Measurements from ENCODE around the gene WDR81.

Gene WDR81

DNA sequence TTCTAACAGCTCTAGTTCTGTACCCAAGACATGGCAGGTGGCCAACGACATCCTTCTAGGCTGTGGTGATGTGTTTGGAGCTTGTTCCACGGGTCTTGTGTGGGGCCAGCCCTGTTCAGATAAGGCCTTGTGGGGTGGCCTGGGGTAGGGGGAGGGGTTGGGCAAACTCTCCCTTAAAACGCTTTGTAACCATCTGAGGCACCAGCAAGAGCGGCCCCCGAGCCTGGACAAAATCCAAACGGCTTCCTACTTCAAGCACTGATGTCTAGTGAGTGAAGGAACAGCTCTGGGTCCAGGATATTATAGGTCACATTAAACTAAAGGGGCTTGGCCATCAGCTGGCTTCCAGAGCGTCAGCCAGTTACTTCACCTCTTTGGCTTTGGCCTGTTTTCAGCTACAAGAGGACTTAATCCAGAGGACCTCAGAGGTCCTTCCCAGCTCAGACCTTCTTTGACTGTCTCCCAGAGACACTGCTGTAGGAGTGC lies 49.2 kb downstream of the WDR81 start:
- H3K27me3 ChIP-seq (ENCODE audit: insufficient read depth, poor library complexity, severe bottlenecking), result no peaks in the 10 kb centered on the region
- no peak overlapping the region for H3K4me3 ChIP-seq (replicated peaks; ENCODE audit: insufficient read depth, low read length)
- no peak for TF ChIP-seq GABPA (IDR thresholded peaks at IDR 0.05; ENCODE audit: low read depth)
- no peak for TF ChIP-seq SPI1 (IDR thresholded peaks at IDR 0.05; ENCODE audit: borderline replicate concordance, low read depth)
- no peak for TF ChIP-seq POLR2AphosphoS5 (IDR thresholded peaks at IDR 0.05; ENCODE audit: low read depth)
- TF ChIP-seq, protein P1, sequence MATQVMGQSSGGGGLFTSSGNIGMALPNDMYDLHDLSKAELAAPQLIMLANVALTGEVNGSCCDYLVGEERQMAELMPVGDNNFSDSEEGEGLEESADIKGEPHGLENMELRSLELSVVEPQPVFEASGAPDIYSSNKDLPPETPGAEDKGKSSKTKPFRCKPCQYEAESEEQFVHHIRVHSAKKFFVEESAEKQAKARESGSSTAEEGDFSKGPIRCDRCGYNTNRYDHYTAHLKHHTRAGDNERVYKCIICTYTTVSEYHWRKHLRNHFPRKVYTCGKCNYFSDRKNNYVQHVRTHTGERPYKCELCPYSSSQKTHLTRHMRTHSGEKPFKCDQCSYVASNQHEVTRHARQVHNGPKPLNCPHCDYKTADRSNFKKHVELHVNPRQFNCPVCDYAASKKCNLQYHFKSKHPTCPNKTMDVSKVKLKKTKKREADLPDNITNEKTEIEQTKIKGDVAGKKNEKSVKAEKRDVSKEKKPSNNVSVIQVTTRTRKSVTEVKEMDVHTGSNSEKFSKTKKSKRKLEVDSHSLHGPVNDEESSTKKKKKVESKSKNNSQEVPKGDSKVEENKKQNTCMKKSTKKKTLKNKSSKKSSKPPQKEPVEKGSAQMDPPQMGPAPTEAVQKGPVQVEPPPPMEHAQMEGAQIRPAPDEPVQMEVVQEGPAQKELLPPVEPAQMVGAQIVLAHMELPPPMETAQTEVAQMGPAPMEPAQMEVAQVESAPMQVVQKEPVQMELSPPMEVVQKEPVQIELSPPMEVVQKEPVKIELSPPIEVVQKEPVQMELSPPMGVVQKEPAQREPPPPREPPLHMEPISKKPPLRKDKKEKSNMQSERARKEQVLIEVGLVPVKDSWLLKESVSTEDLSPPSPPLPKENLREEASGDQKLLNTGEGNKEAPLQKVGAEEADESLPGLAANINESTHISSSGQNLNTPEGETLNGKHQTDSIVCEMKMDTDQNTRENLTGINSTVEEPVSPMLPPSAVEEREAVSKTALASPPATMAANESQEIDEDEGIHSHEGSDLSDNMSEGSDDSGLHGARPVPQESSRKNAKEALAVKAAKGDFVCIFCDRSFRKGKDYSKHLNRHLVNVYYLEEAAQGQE (IDR thresholded peaks at IDR 0.05; ENCODE audit: insufficient replicate concordance, low read depth), result no peak
- TF ChIP-seq, protein P2, sequence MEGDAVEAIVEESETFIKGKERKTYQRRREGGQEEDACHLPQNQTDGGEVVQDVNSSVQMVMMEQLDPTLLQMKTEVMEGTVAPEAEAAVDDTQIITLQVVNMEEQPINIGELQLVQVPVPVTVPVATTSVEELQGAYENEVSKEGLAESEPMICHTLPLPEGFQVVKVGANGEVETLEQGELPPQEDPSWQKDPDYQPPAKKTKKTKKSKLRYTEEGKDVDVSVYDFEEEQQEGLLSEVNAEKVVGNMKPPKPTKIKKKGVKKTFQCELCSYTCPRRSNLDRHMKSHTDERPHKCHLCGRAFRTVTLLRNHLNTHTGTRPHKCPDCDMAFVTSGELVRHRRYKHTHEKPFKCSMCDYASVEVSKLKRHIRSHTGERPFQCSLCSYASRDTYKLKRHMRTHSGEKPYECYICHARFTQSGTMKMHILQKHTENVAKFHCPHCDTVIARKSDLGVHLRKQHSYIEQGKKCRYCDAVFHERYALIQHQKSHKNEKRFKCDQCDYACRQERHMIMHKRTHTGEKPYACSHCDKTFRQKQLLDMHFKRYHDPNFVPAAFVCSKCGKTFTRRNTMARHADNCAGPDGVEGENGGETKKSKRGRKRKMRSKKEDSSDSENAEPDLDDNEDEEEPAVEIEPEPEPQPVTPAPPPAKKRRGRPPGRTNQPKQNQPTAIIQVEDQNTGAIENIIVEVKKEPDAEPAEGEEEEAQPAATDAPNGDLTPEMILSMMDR (IDR thresholded peaks at IDR 0.05; ENCODE audit: insufficient read depth, low read length), result no peak
- no peak overlapping the region for H3K27ac ChIP-seq (replicated peaks)
- DNase-seq (ENCODE audit: low read depth in 1 of 2, low spot score in 1 of 2), result no peak

DNA sequence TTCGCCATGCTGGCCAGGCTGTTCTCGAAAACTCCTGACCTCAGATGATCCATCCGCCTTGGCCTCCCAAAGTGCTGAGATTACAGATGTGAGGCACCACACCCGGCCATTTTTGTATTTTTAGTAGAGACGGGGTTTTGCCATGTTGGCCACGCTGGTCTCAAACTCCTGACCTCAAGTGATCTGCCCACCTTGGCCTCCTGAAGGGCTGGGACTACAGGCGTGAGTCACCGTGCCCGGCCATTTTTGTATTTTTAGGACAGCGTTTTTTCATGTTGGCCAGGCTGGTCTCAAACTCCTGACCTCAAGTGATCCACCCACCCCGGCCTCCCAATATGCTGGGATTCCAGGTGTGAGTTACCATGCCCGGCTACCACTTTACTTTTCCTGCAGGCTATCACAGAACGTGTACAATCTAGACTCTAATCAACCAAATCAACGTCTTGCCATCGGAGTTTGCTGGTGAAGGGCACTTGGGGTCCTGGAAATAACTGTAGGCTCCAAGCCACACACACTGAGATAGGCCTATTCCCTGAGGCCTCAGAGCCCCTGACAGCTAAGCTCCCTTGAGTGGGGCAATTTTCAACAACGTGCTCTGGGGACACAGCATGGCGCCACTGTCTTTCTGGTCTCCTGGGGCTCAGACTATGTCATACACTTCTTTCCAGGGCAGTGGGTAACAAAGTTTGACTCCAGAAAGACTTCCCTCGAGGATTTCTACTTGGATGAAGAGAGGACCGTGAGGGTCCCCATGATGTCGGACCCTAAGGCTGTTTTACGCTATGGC lies 50.1 kb downstream of the WDR81 start:
- Histone ChIP-seq H3K27ac (replicated peaks) (no peak overlapping the region), H3K4me3 (replicated peaks; ENCODE audit: insufficient read depth, low read length) (no peak overlapping the region), H3K27me3 (ENCODE audit: insufficient read depth, poor library complexity, severe bottlenecking) (no peaks in the 10 kb centered on the region)
- TF ChIP-seq, protein P1 (IDR thresholded peaks at IDR 0.05; ENCODE audit: insufficient replicate concordance, low read depth), result no peak
- TF ChIP-seq, protein P2 (IDR thresholded peaks at IDR 0.05; ENCODE audit: insufficient read depth, low read length), result no peak
- TF ChIP-seq SPI1 (IDR thresholded peaks at IDR 0.05; ENCODE audit: borderline replicate concordance, low read depth), result no peak
- TF ChIP-seq GABPA (IDR thresholded peaks at IDR 0.05; ENCODE audit: low read depth), result no peak
- no peak for TF ChIP-seq POLR2AphosphoS5 (IDR thresholded peaks at IDR 0.05; ENCODE audit: low read depth)
- DNase-seq (ENCODE audit: low read depth in 1 of 2, low spot score in 1 of 2), result no peak

DNA sequence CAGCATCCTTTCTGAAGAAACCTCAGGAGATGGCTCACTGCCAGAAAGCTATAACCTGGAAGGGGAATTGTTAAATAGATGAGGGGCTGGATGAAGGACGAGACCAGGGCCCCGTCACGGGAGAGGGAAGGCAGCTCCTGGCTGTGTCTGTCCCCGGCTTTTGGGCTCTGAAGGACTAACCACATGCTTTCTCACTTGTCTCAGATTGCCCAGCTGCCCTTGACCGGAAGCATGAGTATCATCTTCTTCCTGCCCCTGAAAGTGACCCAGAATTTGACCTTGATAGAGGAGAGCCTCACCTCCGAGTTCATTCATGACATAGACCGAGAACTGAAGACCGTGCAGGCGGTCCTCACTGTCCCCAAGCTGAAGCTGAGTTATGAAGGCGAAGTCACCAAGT lies 51.8 kb downstream of the WDR81 start:
- no peaks in the 10 kb centered on the region for H3K27me3 ChIP-seq (ENCODE audit: insufficient read depth, poor library complexity, severe bottlenecking)
- H3K27ac ChIP-seq (replicated peaks), result no peak overlapping the region
- H3K4me3 ChIP-seq (replicated peaks; ENCODE audit: insufficient read depth, low read length), result no peak overlapping the region
- TF ChIP-seq POLR2AphosphoS5 (IDR thresholded peaks at IDR 0.05; ENCODE audit: low read depth) (no peak), GABPA (IDR thresholded peaks at IDR 0.05; ENCODE audit: low read depth) (no peak), SPI1 (IDR thresholded peaks at IDR 0.05; ENCODE audit: borderline replicate concordance, low read depth) (no peak)
- TF ChIP-seq, protein P2 (IDR thresholded peaks at IDR 0.05; ENCODE audit: insufficient read depth, low read length), result no peak
- TF ChIP-seq, protein P1 (IDR thresholded peaks at IDR 0.05; ENCODE audit: insufficient replicate concordance, low read depth), result no peak
- no peak for DNase-seq (ENCODE audit: low read depth in 1 of 2, low spot score in 1 of 2)
